ENCODE data around the gene SDK1.

- no peak for TF ChIP-seq CTCF (IDR thresholded peaks at IDR 0.05; ENCODE audit: extremely low read depth in 1 of 2, insufficient read depth in 1 of 2, low read depth in 1 of 2, low read length in 2 of 2)
- no peak for TF ChIP-seq POLR2A (IDR thresholded peaks at IDR 0.05; ENCODE audit: low read depth, low read length)
- no peak for TF ChIP-seq EZH2 (IDR thresholded peaks at IDR 0.05; ENCODE audit: borderline replicate concordance, low read depth, low read length, severe bottlenecking)
- TF ChIP-seq POLR2AphosphoS5 (IDR thresholded peaks at IDR 0.05; ENCODE audit: insufficient read depth, low read depth, low read length): no peak
- TF ChIP-seq MYC (IDR thresholded peaks at IDR 0.05; ENCODE audit: low read depth, low read length): no peak
Measured at GRCh38 chr7:3560495-3560894, 259.4 kb downstream of the SDK1 start.

Data from endothelial cell of umbilical vein (primary cell).